H1 (cell line): ENCODE results near the gene KIAA0319L. TPM values are rescaled to one million over a fixed set of nuclear protein-coding genes. Genes with fewer than 3 reads are reported as not detected.

Experiments used
- CTCF ChIA-PET: fragments of 300-600 bp; sonication (Branson Sonifier 250); formaldehyde crosslinking; loops from one replicate; lab custom pipeline; 2021; ENCODE audit not compliant: partially characterized antibody; lab: Charles Lee
- POLR2A ChIA-PET: fragments of 300-600 bp; sonication (Branson Sonifier 250); formaldehyde crosslinking; loops from one replicate; lab custom pipeline; 2021; ENCODE audit warnings: inconsistent platforms; ENCODE audit not compliant: partially characterized antibody; lab: Charles Lee
- DNase-seq, 2 experiments: peaks; one replicate each; pipeline versions ENCODE4 v3.0.0 to v3.0.0-alpha.2; 2010 to 2022; ENCODE audit warnings: low spot score in 2 of 2, low read depth in 1 of 2, mixed read lengths in 1 of 2
- FAIRE-seq: peaks from 2 replicates; lab custom pipeline; 2011; peaks lifted over from hg19 to GRCh38; lab: Jason Lieb, UNC
- H2AFZ ChIP-seq: 2 replicates; pipeline ENCODE4 v1.8.1; 2012; ENCODE audit warnings: low read length, inconsistent platforms
- H2AK5ac ChIP-seq: 2 replicates; pipeline ENCODE4 v1.6.1; 2013; ENCODE audit warnings: low read depth, low read length
- H2BK120ac ChIP-seq: replicated peaks from 2 replicates; pipeline ENCODE3; 2013; ENCODE audit warnings: low read depth, low read length, inconsistent platforms
- H2BK12ac ChIP-seq: 2 replicates; pipeline ENCODE4 v1.6.1; 2013; ENCODE audit warnings: low read depth, low read length
- H2BK15ac ChIP-seq: 2 replicates; pipeline ENCODE4 v1.6.1; 2013; ENCODE audit warnings: low read length
- H2BK20ac ChIP-seq: 2 replicates; pipeline ENCODE4 v1.6.1; 2013; ENCODE audit warnings: low read length
- H2BK5ac ChIP-seq: 2 replicates; pipeline ENCODE4 v1.6.1; 2013; ENCODE audit warnings: low read depth, low read length
- H3K14ac ChIP-seq: 2 replicates; pipeline ENCODE4 v1.6.1; 2013; ENCODE audit warnings: inconsistent platforms; ENCODE audit not compliant: insufficient read length
- H3K18ac ChIP-seq: 2 replicates; pipeline ENCODE4 v1.6.1; 2013; ENCODE audit warnings: low read length; ENCODE audit errors: extremely low read depth
- H3K23ac ChIP-seq: 2 replicates; pipeline ENCODE4 v1.6.1; 2013; ENCODE audit warnings: inconsistent platforms; ENCODE audit not compliant: insufficient read length
- H3K23me2 ChIP-seq: 2 replicates; pipeline ENCODE4 v1.6.1; 2013; ENCODE audit warnings: low read depth, low read length
- H3K27ac ChIP-seq: 2 replicates; pipeline ENCODE4 v1.6.1; 2011; ENCODE audit warnings: low read depth, low read length, inconsistent platforms
- H3K27me3 ChIP-seq, 4 experiments: replicated peaks in 1 of 4; 1 replicate in 1 of 4; 2 replicates in 3 of 4; pipeline versions ENCODE4 v1.6.1 to v1.8.1; 2011 to 2013; ENCODE audit warnings: low read length in 3 of 4, mild to moderate bottlenecking in 3 of 4, inconsistent platforms in 2 of 4, mixed read lengths in 2 of 4, moderate library complexity in 1 of 4; ENCODE audit not compliant: control insufficient read depth in 3 of 4, insufficient read depth in 3 of 4; ENCODE audit errors: extremely low read depth in 1 of 4
- H3K36me3 ChIP-seq, 4 experiments: 2 replicates each; pipeline versions ENCODE4 v1.6.1 to v1.8.1; 2011 to 2013; ENCODE audit warnings: mild to moderate bottlenecking in 4 of 4, low read length in 3 of 4, moderate library complexity in 2 of 4, control low read depth in 1 of 4, inconsistent platforms in 1 of 4; ENCODE audit not compliant: insufficient read depth in 4 of 4, control insufficient read depth in 2 of 4
- H3K4ac ChIP-seq: replicated peaks from 2 replicates; pipeline ENCODE3; 2013; ENCODE audit warnings: low read length, low read depth, mixed read lengths, inconsistent platforms; ENCODE audit not compliant: insufficient read length
- H3K4me1 ChIP-seq, 4 experiments: replicated peaks in 1 of 4; 1 replicate in 1 of 4; 2 replicates in 3 of 4; pipeline versions ENCODE4 v1.6.1 to v1.8.1; 2011 to 2013; ENCODE audit warnings: low read length in 3 of 4, inconsistent platforms in 2 of 4, mixed read lengths in 1 of 4; ENCODE audit not compliant: insufficient read depth in 4 of 4, control insufficient read depth in 3 of 4
- H3K4me2 ChIP-seq, 2 experiments: 2 replicates each; pipeline versions ENCODE4 v1.6.1 to v1.8.1; 2011 to 2013; ENCODE audit warnings: low read depth in 2 of 2, low read length in 2 of 2, control low read depth in 1 of 2, inconsistent platforms in 1 of 2, mild to moderate bottlenecking in 1 of 2; ENCODE audit not compliant: insufficient read depth in 1 of 2
- H3K4me3 ChIP-seq, 4 experiments: fragments of 200-600, 300-600 bp in 1 of 4; sonication (generic), shearing (Covaris generic), sonication (Bioruptor Twin) in 1 of 4; 2 replicates each; pipeline versions ENCODE4 v1.5.1 to v1.8.1; 2011 to 2016; ENCODE audit warnings: low read length in 4 of 4, low read depth in 3 of 4, control low read depth in 2 of 4, inconsistent platforms in 2 of 4, mild to moderate bottlenecking in 2 of 4, mixed read lengths in 1 of 4, moderate library complexity in 1 of 4; ENCODE audit not compliant: insufficient read depth in 2 of 4; ENCODE audit errors: extremely low read depth in 1 of 4
- H3K56ac ChIP-seq: replicated peaks from 2 replicates; pipeline ENCODE3; 2013; ENCODE audit warnings: low read depth, mild to moderate bottlenecking, mixed read lengths, low read length, inconsistent platforms; ENCODE audit not compliant: insufficient read length
- H3K79me1 ChIP-seq: 2 replicates; pipeline ENCODE4 v1.6.1; 2013; ENCODE audit warnings: low read depth, low read length, control low read depth
- H3K79me2 ChIP-seq, 2 experiments: 2 replicates each; pipeline versions ENCODE4 v1.6.1 to v1.8.1; 2012 to 2013; ENCODE audit warnings: low read length in 2 of 2, mild to moderate bottlenecking in 2 of 2, inconsistent platforms in 1 of 2; ENCODE audit not compliant: insufficient read depth in 2 of 2, control insufficient read depth in 1 of 2
- H3K9ac ChIP-seq, 4 experiments: replicated peaks in 1 of 4; 1 replicate in 1 of 4; 2 replicates in 3 of 4; pipeline versions ENCODE4 v1.6.1 to v1.8.1; 2011 to 2013; ENCODE audit warnings: low read depth in 3 of 4, low read length in 3 of 4, control low read depth in 2 of 4, mild to moderate bottlenecking in 2 of 4, moderate library complexity in 2 of 4, inconsistent platforms in 1 of 4; ENCODE audit errors: extremely low read depth in 1 of 4
- H3K9me3 ChIP-seq, 2 experiments: 2 replicates each; pipeline versions ENCODE4 v1.6.1 to v1.8.1; 2012 to 2013; ENCODE audit warnings: mild to moderate bottlenecking in 2 of 2, moderate library complexity in 2 of 2, control low read depth in 1 of 2, inconsistent platforms in 1 of 2, low read depth in 1 of 2, low read length in 1 of 2, mixed read lengths in 1 of 2; ENCODE audit not compliant: insufficient read depth in 2 of 2
- H4K20me1 ChIP-seq, 2 experiments: replicated peaks in 1 of 2; 2 replicates each; pipeline versions ENCODE3 to v1.8.1; 2011 to 2013; ENCODE audit warnings: inconsistent platforms in 2 of 2, low read length in 2 of 2, mild to moderate bottlenecking in 1 of 2; ENCODE audit not compliant: insufficient read depth in 2 of 2, control insufficient read depth in 1 of 2
- H4K5ac ChIP-seq: 2 replicates; pipeline ENCODE4 v1.6.1; 2013; ENCODE audit warnings: low read length, low read depth, mixed read lengths, inconsistent platforms; ENCODE audit not compliant: insufficient read length
- H4K8ac ChIP-seq: 2 replicates; pipeline ENCODE4 v1.8.0; 2013; ENCODE audit warnings: mild to moderate bottlenecking, moderate library complexity, low read length, inconsistent platforms; ENCODE audit not compliant: insufficient read depth; ENCODE audit errors: extremely low read depth
- H4K91ac ChIP-seq: replicated peaks from 2 replicates; pipeline ENCODE3; 2013; ENCODE audit warnings: low read length, mixed read lengths, inconsistent platforms; ENCODE audit not compliant: insufficient read length
- CBX5 ChIP-seq: fragments of 300-800, 300-1000 bp; sonication (generic); IDR thresholded peaks from 2 replicates; pipeline ENCODE4 v1.7.1; 2016; ENCODE audit warnings: antibody characterized with exemption, low read length, low read depth
- CEBPB ChIP-seq: IDR thresholded peaks from 2 replicates; pipeline ENCODE4 v1.6.1; 2012; ENCODE audit warnings: low read depth, low read length
- EP300 ChIP-seq, 2 experiments: IDR thresholded peaks; 1 replicate in 1 of 2; 2 replicates in 1 of 2; pipeline ENCODE4 v1.6.1; 2011 to 2012; ENCODE audit warnings: low read depth in 2 of 2, low read length in 2 of 2, mild to moderate bottlenecking in 2 of 2, borderline replicate concordance in 1 of 2, inconsistent platforms in 1 of 2, moderate library complexity in 1 of 2
- GABPA ChIP-seq: IDR thresholded peaks from 2 replicates; pipeline ENCODE4 v1.6.1; 2011; ENCODE audit warnings: mild to moderate bottlenecking, low read length, moderate library complexity, borderline replicate concordance; ENCODE audit not compliant: insufficient read depth
- JUN ChIP-seq: IDR thresholded peaks from 2 replicates; pipeline ENCODE4 v1.6.1; 2011; ENCODE audit warnings: low read depth, mild to moderate bottlenecking, improper control_type of control experiment, low read length
- JUND ChIP-seq: IDR thresholded peaks from 2 replicates; pipeline ENCODE4 v1.6.1; 2011; ENCODE audit warnings: mild to moderate bottlenecking, improper control_type of control experiment, low read length
- KDM4A ChIP-seq: IDR thresholded peaks from one replicate; pipeline ENCODE4 v1.7.1; 2012; ENCODE audit warnings: low read depth, mild to moderate bottlenecking, moderate library complexity, low read length, inconsistent platforms; ENCODE audit not compliant: severe bottlenecking
- MAFK ChIP-seq: IDR thresholded peaks from 2 replicates; pipeline ENCODE4 v1.6.1; 2012; ENCODE audit warnings: low read depth, mild to moderate bottlenecking, improper control_type of control experiment, low read length
- PHF8 ChIP-seq: fragments of 200-600 bp; sonication (generic); conservative IDR thresholded peaks from 2 replicates; pipeline ENCODE4 v1.7.1; 2012; ENCODE audit warnings: low read depth, mild to moderate bottlenecking, inconsistent platforms, low read length, moderate library complexity
- SIRT6 ChIP-seq: IDR thresholded peaks from one replicate; pipeline ENCODE4 v1.7.1; 2012; ENCODE audit warnings: low read length, inconsistent platforms
- SP1 ChIP-seq: IDR thresholded peaks from 2 replicates; pipeline ENCODE4 v1.6.1; 2011; ENCODE audit warnings: low read depth, low read length
- TCF12 ChIP-seq: IDR thresholded peaks from 2 replicates; pipeline ENCODE4 v1.6.1; 2011; ENCODE audit warnings: low read depth, mild to moderate bottlenecking, low read length
- WGBS, 2 experiments: shearing (Covaris generic) in 1 of 2; methylation state at CpG; one replicate each; pipeline versions ENCODE4 v1.1.6 to v1.1.7; 2013 to 2015; ENCODE audit warnings: low lambda C conversion rate in 2 of 2, mixed read lengths in 2 of 2, inconsistent platforms in 1 of 2, low coverage in 1 of 2, missing lambda C conversion rate in 1 of 2; ENCODE audit not compliant: insufficient replicate concordance in 2 of 2, insufficient coverage in 1 of 2, insufficient read length in 1 of 2; ENCODE audit errors: extremely low coverage in 1 of 2, missing lambda C conversion rate in 1 of 2; 5-methylcytosine and 5-hydroxymethylcytosine counted together
- polyA plus RNA-seq, 7 experiments: library from polyadenylated mRNA; depleted of rRNA in 3 of 7; stranded (reverse) in 5 of 7; unstranded in 2 of 7; fragments of >200 nt in 5 of 7; fragments of 200-250 nt in 2 of 7; gene quantifications; 1 replicate in 5 of 7; 2 replicates in 1 of 7; 4 replicates in 1 of 7; pipeline versions ENCODE4 v1.2.1 to v1.2.3, GENCODE V29; 2011 to 2013; ENCODE audit warnings: missing spikeins in 2 of 7, mixed read lengths in 2 of 7
- total RNA-seq: library from RNA; stranded (reverse); fragmentation: NEBNext Ultra II Directional; extraction: Animal tissue kit (Norgen Biotek cat#: 25700); gene quantifications from 2 replicates; pipeline ENCODE4 v1.2.1, GENCODE V29; 2021

Gene KIAA0319L
- total and polyA plus RNA-seq, 2 of the 8 experiments (the other 6 are each of a cell fraction or from before 2014, with no cell fraction given) = 40.1 to 55.7 TPM

DNA sequence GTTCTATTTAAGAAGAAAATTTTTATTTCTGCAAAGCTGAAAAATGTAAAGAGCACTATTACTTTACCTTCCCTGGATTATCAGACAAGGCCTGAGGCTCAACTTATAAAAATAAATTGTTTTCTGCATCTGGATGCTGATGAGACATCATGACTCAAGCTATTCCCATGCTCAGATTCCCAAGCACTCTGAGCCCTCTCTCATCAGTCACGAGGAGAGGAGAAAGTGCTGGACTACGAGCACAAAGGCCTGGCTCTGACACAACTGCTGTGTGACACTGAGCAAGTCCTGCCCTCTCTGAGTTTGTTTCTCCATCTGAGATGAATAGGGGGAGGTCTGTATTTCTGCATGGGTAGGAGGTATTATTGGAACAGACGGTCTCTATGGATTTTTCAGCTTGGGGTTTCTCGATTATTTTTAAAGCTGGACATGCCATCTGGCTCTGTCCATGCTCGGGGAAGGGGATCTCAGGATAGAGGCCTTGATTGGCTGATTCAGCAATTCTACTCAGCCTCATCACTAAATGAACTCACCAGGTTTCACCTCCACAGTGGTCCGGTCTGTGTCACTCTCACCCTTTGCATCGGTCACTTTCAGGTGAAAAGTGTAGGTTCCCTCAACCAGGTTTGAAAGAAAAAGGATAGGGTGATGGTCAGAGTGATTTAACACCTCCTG is 107.7 kb downstream of the KIAA0319L start:
- H3K79me1 ChIP-seq = no peaks in the 10 kb centered on the region
- CTCF ChIA-PET = interaction anchor here (1.0 to 11.1 kb wide), 15 partner anchors 9 to 353 kb away, joined by 3 to 134 read pairs (median 7); partner anchors contain the start of genes KIAA0319L and NCDN
- H3K36me3 ChIP-seq = peaks cover 18 to 75% (median 42%) of the 10 kb centered on the region in 4 experiments
- no peaks in the 10 kb centered on the region for H3K4me1 ChIP-seq
- H2AK5ac ChIP-seq = no peak overlapping the region
- H3K4me2 ChIP-seq = no peak overlapping the region
- no peak overlapping the region for H3K4ac ChIP-seq
- H3K23ac ChIP-seq = no peak overlapping the region
- no peaks in the 10 kb centered on the region for H3K27me3 ChIP-seq
- no peak overlapping the region for H3K14ac ChIP-seq
- H3K9ac ChIP-seq = no peak overlapping the region; a peak in 1 of 7 replicates
- H4K8ac ChIP-seq = no peak overlapping the region
- no peak overlapping the region for H3K27ac ChIP-seq
- FAIRE-seq = no peak
- H3K18ac ChIP-seq = no peak overlapping the region
- no peaks in the 10 kb centered on the region for H3K23me2 ChIP-seq
- H2BK12ac ChIP-seq = no peak overlapping the region
- H2BK15ac ChIP-seq = no peak overlapping the region
- H2BK20ac ChIP-seq = no peak overlapping the region
- H4K20me1 ChIP-seq = no peaks in the 10 kb centered on the region
- H3K4me3 ChIP-seq = no peak overlapping the region
- H3K79me2 ChIP-seq = no peaks in the 10 kb centered on the region
- POLR2A ChIA-PET = no interaction called here
- H3K56ac ChIP-seq = no peak overlapping the region
- no peak for DNase-seq
- H4K91ac ChIP-seq = no peak overlapping the region
- H3K9me3 ChIP-seq = no peaks in the 10 kb centered on the region
- H4K5ac ChIP-seq = no peak overlapping the region
- WGBS, 2 experiments = 88% methylated on average over 7 of the region's 7 CpGs; no CpG with 5 or more reads in 1 of the 2 experiments
- H2BK5ac ChIP-seq = no peak overlapping the region
- no peak overlapping the region for H2AFZ ChIP-seq
- no peak overlapping the region for H2BK120ac ChIP-seq
- no peak for TF ChIP-seq SIRT6
- TF ChIP-seq JUN = no peak
- no peak for TF ChIP-seq JUND
- no peak for TF ChIP-seq PHF8
- no peak for TF ChIP-seq SP1
- no peak for TF ChIP-seq EP300 (IDR thresholded peaks at IDR 0.05; ENCODE audit: borderline replicate concordance in 1 of 2, low read depth in 2 of 2, low read length in 2 of 2)
- TF ChIP-seq CBX5 = no peak
- no peak for TF ChIP-seq MAFK
- no peak for TF ChIP-seq GABPA
- no peak for TF ChIP-seq KDM4A
- no peak for TF ChIP-seq CEBPB
- no peak for TF ChIP-seq TCF12
